Tongue (tissue), 2 donors: ENCODE results near the gene ETNK2. TPM values are rescaled to one million over a fixed set of nuclear protein-coding genes. Genes with fewer than 3 reads are reported as not detected.

Experiments used
- DNase-seq: peaks from one replicate; pipeline ENCODE4 v3.0.0-alpha.2; 2015
- total RNA-seq: library from RNA; depleted of rRNA; stranded (reverse); fragments of >200 nt; gene quantifications from one replicate; pipeline ENCODE4 v1.2.3, GENCODE V29; 2014

ETNK2 gene, protein sequence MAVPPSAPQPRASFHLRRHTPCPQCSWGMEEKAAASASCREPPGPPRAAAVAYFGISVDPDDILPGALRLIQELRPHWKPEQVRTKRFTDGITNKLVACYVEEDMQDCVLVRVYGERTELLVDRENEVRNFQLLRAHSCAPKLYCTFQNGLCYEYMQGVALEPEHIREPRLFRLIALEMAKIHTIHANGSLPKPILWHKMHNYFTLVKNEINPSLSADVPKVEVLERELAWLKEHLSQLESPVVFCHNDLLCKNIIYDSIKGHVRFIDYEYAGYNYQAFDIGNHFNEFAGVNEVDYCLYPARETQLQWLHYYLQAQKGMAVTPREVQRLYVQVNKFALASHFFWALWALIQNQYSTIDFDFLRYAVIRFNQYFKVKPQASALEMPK
- total RNA-seq: 14.7 TPM

DNA sequence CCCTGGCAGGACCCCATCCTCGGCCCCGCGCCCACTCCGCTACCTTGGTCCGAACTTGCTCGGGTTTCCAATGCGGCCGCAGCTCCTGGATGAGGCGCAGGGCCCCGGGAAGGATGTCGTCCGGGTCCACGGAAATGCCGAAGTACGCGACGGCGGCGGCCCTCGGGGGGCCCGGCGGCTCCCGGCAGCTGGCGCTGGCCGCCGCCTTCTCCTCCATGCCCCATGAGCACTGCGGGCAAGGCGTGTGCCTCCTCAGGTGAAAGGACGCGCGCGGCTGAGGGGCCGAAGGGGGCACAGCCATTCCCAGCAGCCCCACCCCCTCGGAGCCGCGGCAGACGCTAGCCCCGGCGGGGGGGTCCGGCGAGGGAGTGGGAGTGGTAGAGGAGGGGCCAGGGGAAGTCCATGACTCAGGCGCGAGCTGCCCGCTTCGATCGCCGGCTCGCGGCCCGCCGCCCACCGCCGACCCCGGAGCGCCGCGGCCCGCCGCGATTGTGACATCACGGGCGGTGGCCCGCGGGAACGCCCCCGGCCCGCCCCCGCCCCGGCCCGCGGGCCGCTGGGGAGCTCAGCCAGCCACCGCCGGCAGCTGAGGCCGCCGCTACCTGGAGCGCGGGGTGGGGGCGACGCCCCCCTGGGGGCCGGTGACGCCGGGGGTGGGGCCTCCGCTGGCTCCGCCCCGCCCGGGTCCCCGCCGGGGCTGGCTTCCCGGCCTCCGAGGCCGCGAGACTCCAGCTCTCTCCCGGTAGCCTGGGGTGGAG is at the start of gene ETNK2:
Gene ETNK2, minus strand, starts transcription at position 493 of the 758 bp plus-strand sequence. Its CDS starts 192 bp downstream, at position 301.
- DNase-seq: peak; percentile 79

DNA sequence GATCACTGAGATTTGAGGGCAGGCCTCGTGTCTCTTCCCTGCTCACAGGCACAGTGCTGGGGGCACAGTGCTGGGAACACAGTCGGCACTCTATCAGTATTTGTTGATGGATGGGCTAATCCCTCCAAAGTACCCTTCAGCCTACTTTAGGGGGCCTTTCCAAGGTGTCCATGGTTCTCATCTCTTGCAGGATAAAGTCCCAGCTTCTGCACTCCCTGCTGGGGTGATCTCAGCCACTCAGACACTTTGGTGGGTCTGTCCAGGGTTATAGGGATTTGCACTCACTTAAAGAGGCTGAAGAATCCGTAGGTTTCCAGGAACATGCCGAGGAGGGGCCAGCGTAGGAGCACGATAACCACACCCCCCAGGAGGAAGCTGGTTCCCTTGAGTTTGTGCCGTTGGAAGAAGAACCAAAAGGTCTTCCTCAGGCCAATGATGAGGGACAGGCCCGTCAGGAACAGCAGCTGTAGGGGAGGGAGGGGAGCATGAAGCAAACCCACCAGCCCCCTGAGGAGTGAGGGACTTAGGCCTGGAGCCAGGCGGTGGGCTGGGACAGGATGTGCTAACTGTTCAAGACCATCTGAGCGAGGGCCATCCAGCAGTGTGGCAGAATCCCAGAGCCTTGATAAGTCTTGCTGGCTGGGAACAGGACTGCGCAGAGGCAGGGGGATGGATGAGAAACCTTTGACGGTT is 49.6 kb upstream of the ETNK2 start:
- DNase-seq: peak; percentile 70

DNA sequence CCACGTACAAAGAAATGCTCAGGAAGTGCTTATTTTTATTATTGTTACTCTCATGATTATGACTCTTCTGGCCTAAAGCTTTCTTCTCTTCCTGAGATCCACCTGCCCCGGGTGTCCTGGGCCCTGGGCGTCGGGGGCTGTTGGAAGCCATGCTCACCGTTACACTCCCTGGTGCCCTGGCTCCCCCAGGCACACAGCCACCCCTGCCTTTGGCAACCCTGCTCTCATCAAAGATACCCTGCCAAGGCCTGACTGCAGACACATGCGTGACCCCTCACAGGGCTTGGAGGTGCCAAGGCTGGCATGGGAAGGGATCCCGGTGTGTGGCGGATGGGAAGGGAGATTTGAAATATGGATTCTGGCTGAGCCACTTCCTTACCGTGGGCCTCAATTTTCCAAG is 47.7 kb upstream of the ETNK2 start:
- DNase-seq: no peak

DNA sequence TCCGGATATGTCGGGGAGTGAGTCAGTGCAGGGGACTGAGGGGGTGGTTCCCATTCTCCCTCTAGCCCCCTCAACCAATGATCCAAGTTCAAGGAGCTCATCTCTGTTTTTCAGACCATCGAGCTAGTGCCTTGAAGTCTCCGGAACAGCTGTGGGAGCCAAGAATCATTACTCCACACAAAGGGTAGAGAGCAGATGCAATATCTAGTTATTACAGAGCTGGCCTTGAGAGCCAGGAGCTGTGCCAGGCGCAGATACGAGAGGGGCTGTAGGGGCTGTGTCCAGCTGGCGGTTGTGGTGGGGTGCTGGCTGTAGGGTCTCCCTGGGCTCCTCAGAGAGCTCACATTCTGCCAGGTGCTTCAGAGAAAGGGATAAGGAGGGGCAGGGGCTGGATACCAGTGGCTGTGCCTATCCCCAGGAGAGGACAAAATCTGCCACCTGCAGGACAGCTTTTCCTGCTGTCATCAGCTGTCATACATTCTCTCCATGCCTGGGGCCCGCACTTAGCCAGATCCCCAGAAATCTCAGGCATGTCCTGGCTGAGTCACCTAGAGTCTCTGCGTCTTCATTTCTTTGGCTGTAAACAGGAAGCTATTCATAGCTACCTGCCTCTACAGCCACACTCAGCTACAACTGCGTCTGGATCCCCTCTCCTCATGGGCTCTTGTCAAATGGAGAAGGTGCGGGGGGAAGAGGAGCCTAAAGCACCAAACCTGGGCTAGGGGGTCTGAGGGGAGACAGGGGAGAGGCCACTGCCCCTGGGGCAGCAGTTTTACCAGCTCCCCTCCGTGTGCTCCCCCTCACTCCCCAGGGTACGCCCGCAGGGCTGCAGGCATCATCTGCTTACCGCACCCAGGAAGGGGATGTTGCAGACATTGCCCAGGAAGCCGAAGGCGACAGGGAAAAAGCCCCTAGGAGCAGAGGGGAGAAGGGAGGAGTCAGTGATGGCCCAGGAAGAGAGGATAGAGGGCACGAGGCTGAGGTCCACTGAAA is 46.8 kb upstream of the ETNK2 start:
- peak; percentile 82 for DNase-seq

DNA sequence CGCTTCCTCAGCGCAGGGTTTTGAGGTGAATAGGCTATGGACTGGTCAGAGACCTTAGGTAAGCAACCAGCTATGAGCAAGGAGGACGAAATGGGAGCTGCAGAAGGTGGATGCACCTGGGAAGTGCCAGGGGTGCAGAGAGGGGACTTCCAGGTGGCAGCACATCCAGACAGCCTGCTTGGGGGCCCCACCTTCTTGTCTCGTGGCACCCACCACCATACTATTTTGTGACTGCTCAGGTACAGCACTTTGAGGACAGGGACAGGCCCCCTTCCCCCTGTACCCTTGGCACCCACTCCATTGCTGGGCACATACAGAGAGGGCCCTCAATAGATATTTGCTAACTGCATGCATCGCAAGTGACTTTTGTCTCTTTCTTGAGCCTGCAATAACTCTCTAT is 45.2 kb upstream of the ETNK2 start:
- no peak for DNase-seq

DNA sequence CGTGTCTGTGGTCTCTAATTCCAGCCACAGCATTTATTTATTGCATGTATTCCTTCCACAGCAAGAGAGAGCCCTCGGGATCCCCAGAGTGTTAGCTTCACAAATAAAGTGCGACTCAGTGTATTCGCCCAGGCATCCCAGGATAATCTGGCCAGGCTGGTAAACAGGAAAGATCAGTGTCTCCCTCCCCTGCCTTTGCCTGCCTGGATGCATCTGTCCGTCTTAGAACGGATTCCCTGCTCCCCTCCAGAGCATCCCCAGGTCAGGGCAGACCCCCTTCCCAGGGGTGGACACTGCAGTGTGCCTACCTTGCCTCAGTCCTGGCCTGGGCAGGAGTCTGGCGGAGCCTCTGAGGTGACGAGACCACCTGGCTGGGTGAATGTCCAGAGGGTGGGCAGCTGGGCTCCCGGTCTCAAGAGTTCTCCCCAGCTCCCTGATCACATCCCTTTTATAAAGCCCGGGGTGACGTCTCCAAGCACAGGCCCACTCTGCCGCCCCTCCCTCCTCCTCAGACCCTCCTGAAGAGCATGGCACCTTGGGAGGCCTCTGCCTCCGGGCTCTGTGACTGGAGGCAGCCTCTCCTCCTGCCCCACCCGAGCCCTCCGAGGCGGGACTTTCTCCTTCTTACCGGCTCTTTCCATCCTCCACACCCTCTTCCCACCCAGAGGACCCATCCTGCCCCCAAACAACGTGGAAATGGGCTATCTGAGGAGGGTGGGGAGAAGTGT is 44.4 kb upstream of the ETNK2 start, which contains the start of gene KISS1:
Gene KISS1, minus strand, starts transcription at position 424 of the 728 bp plus-strand sequence. CDS start 3,615 bp downstream, outside the sequence.
- DNase-seq: peak; percentile 18

DNA sequence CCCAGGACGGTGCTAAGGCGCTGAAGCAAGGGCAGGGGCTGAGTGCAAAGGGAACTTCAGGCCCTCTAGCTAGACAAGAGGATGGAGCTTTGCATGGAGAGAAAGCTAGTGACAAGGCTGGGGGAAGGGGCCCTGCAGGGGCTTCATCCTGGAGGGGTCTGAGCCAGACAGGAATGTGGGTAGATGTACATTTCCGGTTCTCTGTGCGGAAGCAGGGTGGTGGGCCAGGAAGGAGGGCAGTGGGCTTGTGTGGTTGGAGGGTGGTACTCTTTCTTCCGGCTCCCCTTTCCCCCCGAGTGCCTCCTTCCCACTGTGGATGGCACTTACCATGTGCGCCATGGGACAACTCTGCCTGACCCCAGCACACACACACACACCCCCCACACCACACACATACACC is 42.9 kb upstream of the ETNK2 start:
- no peak for DNase-seq

DNA sequence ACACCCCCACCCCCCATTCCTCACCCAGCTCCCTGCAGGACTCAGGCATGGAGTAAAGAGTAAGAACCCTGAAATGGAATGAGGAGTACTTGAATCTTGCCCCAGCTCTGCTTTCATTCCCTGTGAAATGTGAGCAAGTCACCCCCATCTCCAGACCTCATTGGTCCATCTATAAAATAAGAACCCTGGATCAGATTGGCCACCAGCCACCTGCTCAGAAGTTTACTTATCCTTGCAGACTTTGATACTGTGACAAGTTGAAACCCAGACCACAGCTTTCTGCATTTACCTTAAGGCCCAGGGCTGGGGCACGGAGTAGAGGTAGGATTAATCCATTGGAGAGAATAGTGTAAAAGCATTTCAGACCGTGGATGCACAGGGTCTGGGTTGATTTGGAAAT is 42.2 kb upstream of the ETNK2 start:
- peak; percentile 25 for DNase-seq

DNA sequence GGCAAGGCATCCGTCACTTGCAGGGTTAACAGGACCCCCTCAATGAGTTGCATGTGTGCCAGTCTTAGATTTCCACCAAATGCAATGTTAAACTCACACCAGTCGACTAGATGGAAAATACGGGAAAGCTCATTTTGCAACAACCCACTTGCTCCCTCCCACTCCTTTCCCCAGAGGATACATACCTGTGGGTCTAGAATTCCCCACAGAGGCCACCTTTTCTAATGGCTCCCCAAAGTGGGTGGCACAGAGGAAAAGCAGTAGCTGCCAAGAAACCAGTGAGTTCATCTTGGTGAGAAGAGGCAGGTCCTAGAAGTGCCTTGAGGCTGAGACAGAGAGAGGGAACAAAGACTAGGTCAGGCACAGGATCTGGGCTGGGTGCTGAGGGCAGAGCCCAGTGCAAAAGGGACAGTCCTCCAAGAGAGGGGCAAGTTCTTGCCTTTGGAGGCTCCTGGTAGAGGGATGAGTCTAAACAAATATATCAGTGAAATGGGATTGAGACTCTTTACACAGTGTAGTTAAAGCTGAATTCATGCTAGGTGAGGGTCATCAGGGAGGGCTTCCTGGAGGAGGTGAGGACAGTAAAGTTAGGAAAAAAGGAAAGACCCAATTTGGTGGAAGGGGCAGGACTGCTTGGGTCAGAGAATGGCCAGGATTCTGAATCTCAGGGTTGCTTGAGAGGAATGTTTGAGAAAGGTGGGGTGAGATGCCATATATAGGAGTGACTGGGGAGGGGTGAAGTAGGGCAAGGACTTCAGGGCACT is 40.9 kb upstream of the ETNK2 start:
- no peak for DNase-seq

DNA sequence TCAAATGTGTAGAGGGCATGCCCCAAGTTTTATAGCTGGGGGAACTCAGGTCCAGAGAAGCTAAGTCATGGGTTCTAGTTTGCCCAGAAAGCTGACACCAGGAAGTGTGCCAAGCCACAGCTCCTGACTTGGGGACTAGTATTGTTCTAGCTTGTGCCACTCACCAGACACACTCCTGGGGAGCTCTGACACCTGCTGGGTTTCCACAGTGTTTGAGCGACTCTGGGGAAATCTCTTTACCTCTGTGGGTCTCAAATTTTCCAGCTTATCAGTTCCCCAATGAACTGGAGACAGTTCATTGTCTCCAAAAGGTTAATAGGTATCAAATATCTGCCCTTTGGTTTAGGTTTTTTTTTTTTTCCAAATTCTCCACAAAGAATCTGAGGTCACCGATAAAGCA is 40.2 kb upstream of the ETNK2 start:
- DNase-seq: no peak

DNA sequence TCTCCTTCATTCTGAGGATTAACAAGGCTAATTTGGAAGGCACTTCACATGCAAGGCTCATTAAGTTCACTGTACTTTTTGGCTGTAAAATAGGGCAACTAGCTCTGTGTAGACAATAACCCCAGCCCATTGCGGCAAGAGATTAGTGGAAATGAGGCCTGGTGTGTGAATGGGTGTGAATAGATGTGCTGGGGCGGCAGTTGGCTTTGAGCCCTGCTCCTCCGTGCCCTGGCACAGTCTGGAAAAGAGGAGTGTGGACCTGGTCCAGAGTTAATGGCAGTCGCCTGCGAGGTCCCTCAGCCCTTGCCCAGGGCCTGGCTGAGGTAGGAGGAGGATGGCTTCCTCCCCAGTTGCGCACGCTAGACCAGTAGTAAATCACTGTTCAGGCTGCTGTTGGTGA is 39.6 kb upstream of the ETNK2 start:
- no peak for DNase-seq

DNA sequence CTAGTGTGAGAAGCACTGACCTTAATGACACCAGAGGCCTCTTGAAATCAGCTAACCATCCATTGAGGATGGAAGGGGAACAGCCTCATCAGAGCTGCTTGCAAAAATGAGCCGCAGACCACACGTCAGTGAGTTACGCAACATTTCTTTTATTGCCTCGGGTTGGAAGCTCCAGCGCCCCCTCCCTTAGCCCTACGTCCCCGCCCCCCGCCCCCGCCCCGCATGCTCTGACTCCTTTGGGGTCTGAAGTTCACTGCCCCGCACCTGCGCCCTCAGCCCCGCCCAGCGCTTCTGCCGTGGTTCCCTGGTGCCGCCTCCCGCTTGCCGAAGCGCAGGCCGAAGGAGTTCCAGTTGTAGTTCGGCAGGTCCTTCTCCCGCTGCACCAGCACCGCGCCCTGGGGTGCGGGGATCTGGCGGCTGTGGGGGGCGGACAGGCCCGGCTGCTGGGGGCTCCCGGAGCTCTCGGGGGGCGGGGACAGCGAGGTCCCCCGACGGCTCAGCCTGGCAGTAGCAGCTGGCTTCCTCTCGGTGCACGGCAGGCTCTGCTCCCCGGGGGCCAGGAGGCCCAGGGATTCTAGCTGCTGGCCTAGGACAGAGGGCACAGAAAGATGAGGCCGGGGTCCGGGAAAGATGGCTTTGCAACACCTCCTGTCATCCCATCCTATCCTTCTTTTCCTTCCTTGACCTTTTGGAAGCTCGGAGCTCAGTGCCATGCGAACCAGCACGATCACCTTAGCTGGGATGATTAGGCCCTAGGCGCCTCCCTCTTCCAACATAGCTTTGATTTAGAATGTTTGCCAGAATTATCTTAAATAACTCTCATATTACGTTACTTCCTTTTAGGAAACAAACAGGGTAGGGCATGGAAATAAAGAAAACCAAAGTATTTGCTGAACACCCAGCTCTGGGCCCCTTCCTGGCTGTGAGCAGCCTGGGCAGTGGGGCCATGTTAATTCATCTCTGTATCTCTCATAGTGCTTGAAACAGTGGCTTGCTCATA is 38.7 kb upstream of the ETNK2 start:
- peak; percentile 48 for DNase-seq

DNA sequence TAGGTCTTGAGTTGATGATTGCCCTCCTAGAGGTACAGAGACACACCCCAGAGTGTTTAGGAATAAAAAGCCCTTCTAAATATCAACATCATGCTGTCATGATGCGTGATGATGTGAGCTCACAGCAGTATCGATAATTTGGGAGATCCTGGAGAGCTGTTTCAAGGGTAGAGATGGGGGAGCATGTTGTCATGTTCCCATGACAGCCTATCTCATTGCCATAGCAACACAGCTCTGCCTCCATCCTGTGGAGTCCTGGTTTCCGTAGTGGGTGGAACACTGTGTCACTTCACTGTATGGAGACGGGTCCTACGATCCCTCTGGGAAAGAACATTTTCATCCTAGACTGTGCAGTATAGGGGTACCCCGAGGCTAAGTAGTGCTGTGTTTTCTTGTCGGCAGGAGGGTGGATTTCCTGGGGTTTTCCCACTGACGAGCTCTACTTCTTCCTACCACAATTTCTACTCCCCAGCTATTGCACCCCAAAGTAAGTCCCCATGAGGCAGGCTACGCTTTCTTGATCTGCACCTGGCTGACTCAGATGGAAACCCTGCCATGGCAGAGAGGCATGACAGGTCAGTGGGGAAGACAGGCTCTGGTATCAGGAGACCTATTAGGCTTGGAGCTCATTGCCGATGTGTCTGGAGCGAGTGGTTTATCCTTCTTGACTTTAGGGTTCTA is 37.3 kb upstream of the ETNK2 start:
- DNase-seq: no peak

DNA sequence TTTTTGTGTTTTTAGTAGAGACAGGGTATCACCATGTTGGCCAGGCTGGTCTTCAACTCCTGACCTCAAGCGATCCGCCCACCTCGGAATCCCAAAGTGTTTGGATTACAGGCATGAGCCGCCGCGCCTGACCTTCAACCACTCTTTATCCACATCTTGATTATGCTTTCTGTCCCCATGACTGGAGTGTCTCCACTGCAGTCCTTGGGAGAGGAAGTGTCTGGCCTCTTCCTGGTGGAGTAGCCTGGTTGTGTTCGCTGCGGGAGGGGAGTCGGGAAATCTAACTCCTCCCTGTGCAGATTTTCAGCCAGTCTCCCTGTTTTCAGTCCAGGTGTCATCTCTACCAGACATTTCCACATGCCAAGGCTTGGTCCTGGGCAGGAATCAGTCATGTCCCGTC is 34.8 kb upstream of the ETNK2 start:
- DNase-seq: no peak

DNA sequence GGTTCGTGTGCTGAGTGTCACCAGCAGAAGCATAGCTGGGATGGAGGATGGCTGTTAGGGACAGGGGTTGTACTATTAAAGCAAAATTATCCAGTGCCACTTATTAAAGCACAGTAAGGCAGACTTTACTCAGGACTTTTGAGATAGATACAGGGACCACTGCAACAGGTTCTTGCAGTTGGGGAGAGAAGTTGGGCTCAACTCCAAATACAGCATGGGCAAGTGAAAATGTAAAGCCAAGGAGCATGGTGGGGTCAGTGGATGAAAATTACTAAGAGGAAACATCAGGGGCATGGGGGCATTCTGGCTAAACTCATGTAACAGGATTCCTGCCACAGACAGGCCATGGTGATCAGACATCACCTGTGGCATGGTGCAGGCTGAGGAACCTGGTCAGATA is 29.3 kb upstream of the ETNK2 start:
- DNase-seq: no peak

DNA sequence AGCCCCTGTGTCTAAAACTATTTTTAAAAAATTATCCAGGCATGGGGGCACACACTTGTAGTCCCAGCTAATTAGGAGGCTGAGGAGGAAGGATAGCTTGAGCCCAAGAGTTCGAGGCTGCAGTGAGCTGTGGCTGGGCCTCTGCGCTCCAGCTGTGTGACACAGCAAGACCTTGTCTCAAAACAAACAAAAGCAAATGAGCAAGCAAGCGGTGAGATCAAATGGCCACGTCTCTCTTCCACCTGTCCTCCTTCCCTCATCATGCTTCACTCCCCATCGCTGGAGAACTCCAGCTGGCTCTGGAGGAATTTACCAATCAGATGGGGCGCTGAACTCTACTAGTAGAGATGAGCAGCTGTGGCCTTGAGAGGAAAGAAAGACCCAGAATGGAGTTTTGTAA is 28.3 kb upstream of the ETNK2 start:
- DNase-seq: peak; percentile 34

DNA sequence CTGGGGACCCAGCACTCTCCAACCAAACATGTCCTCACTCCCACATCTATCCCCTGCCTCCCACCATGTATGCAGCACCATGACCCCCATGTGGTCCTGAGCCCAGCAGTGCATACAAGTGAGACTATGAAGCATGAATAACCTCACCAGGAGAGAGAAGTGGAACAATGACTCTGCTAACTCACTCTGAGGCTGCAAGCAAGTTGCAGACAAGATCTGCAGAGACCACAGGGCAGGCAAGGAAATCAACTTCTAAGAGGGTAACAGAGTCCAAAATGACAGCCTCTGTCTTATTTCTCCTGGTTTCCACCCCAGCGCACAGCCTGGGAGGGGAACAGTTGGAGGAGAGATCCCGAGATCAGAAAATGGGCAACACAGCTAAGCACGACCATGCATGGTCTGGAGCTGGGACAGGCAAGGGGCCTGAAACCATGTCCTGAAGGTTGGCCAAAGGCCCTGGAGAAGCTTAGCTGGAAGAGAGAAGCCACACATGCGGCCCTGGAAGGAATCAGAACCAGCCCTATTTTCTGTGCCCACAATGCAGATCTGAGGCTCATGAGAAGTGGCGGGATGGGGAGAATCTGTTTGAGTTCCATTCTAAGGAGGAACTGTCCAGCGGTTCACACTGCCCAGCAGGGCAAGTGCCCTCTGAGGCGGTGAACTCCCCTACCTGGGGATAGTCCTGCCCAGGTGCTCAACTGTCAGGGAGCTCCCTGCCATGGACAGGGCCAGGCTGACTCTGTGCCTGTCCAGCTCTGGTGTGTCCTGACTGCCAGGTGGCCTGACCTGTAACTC is 26.8 kb upstream of the ETNK2 start:
- DNase-seq: no peak
